GM23338 (cell line): ENCODE data around the gene IGFBP7.

ENCODE experiments used
- CREB1 ChIP-seq: fragments of 250-450 bp; sonication (Bioruptor Pico); IDR thresholded peaks from 2 replicates; pipeline ENCODE4 v1.5.0; 2020; ENCODE audit warnings: low read depth, mild to moderate bottlenecking, moderate library complexity
- CTCF ChIP-seq, 2 experiments: fragments of 200-600 bp in 1 of 2; sonication (generic) in 1 of 2; conservative IDR thresholded peaks; 2 replicates each; pipeline versions ENCODE4 v1.5.1 to v1.6.1; 2016 to 2017; ENCODE audit warnings: antibody characterized with exemption in 2 of 2, low read depth in 2 of 2, mild to moderate bottlenecking in 2 of 2, moderate library complexity in 1 of 2
- ETS1 ChIP-seq: IDR thresholded peaks from 2 replicates; pipeline ENCODE4 v1.6.1; 2016; ENCODE audit warnings: antibody characterized with exemption
- EZH2 ChIP-seq: fragments of 200-600 bp; sonication (generic); IDR thresholded peaks from one replicate; pipeline ENCODE4 v1.8.0; 2017; ENCODE audit warnings: antibody characterized with exemption, mild to moderate bottlenecking, low read depth; ENCODE audit not compliant: unreplicated experiment
- EZH2phosphoT487 ChIP-seq: fragments of 200-600 bp; sonication (generic); IDR thresholded peaks from one replicate; pipeline ENCODE4 v1.8.1; 2018; ENCODE audit warnings: antibody characterized with exemption; ENCODE audit not compliant: unreplicated experiment
- JUNB ChIP-seq: IDR thresholded peaks from one replicate; pipeline ENCODE4 v1.6.1; 2016; ENCODE audit warnings: antibody characterized with exemption; ENCODE audit not compliant: unreplicated experiment
- NANOG ChIP-seq: IDR thresholded peaks from 2 replicates; pipeline ENCODE4 v1.6.1; 2016; ENCODE audit warnings: antibody characterized with exemption, borderline replicate concordance
- POLR2AphosphoS5 ChIP-seq: IDR thresholded peaks from 2 replicates; pipeline ENCODE4 v1.6.1; 2016; ENCODE audit warnings: antibody characterized with exemption, low read depth
- REST ChIP-seq: IDR thresholded peaks from one replicate; pipeline ENCODE4 v1.6.1; 2018; ENCODE audit warnings: antibody characterized with exemption; ENCODE audit not compliant: unreplicated experiment
- STAT1 ChIP-seq: IDR thresholded peaks from one replicate; pipeline ENCODE4 v1.6.1; 2016; ENCODE audit warnings: antibody characterized with exemption; ENCODE audit not compliant: unreplicated experiment
- ZNF114 ChIP-seq: fragments of 250-450 bp; sonication (Bioruptor Pico); IDR thresholded peaks from 2 replicates; pipeline ENCODE4 v1.5.0; 2020; ENCODE audit warnings: mild to moderate bottlenecking, moderate library complexity
- ZNF462 ChIP-seq: fragments of 250-450 bp; sonication (Bioruptor Pico); IDR thresholded peaks from 2 replicates; pipeline ENCODE4 v1.5.0; 2020; ENCODE audit warnings: mild to moderate bottlenecking, moderate library complexity

GRCh38 chr4:57081651-57082621 is 28.2 kb downstream of the IGFBP7 start:
- TF ChIP-seq CTCF (conservative IDR thresholded peaks at IDR 0.05; ENCODE audit: low read depth in 2 of 2) = no peak
- TF ChIP-seq EZH2 = no peak
- TF ChIP-seq REST = no peak
- no peak for TF ChIP-seq NANOG
- TF ChIP-seq POLR2AphosphoS5 = no peak
- no peak for TF ChIP-seq EZH2phosphoT487
- TF ChIP-seq ZNF462 (CRISPR knock-in tag) = peak; percentile 85; the same call in 1 of the 2 replicates
- no peak for TF ChIP-seq STAT1
- no peak for TF ChIP-seq CREB1
- TF ChIP-seq ZNF114 (CRISPR knock-in tag) = no peak
- no peak for TF ChIP-seq ETS1
- no peak for TF ChIP-seq JUNB
